Transverse colon (tissue), 3 donors: ENCODE measurements around the gene TIMP1.

Source experiments
- CTCF ChIP-seq, 5 experiments: fragments of 200-600 bp in 3 of 5; fragments of 450-650 bp in 2 of 5; sonication (generic) in 3 of 5; IDR thresholded peaks; 1 replicate in 2 of 5; 2 replicates in 3 of 5; pipeline ENCODE4 v1.5.1; 2016 to 2017; ENCODE audit warnings: antibody characterized with exemption in 5 of 5, inconsistent platforms in 3 of 5, mild to moderate bottlenecking in 2 of 5, moderate library complexity in 1 of 5
- POLR2A ChIP-seq: fragments of 450-650 bp; IDR thresholded peaks from one replicate; pipeline ENCODE4 v1.6.1; 2016; ENCODE audit warnings: antibody characterized with exemption, mild to moderate bottlenecking, moderate library complexity

DNA sequence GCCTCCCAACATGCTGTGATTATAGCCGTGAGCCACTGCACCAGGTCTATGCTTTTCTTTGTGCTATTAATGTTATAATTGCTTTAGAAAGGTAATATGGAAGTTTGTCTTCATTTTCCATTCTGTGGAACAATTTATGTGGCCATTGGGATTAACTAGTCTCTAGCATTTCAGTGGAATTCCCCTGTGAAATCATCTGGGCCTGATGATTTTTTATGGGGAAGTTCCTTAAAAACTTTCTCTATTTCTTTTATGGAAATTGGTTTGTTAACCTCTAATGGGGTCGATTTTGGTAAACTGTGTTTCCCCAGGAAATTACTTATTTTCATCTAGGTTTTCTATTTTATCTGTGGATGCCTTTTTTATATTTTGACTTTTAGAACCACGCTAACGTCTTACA is 11.3 kb downstream of the TIMP1 start:
- no peak for TF ChIP-seq CTCF (IDR thresholded peaks at IDR 0.05)
- TF ChIP-seq POLR2A, result no peak
